Activated CD4-positive, alpha-beta T cell treated with anti-CD3 and anti-CD28 coated beads for 36 hours (primary cell): ENCODE measurements around the gene UPK1B. TPM values are rescaled to one million over a fixed set of nuclear protein-coding genes. Genes with fewer than 3 reads are reported as not detected.
A peak's percentile ranks its signal among the peaks of the same experiment; 100 is the strongest.

ENCODE experiments used
- ATAC-seq: fragments of 200-7000 bp; cut with Tn5 transposase; one replicate; pipeline ENCODE4 v1.10.0; 2021; ENCODE audit warnings: mild to moderate bottlenecking, moderate library complexity
- CTCF ChIA-PET: fragments of 350-600 bp; sonication (Branson Sonifier 250); formaldehyde crosslinking; loops from one replicate; lab custom pipeline; 2021; ENCODE audit warnings: antibody characterized with exemption; lab: Charles Lee
- POLR2A ChIA-PET: fragments of 350-600 bp; sonication (Branson Sonifier 250); formaldehyde crosslinking; loops from one replicate; lab custom pipeline; 2021; ENCODE audit warnings: antibody characterized with exemption, inconsistent platforms; lab: Charles Lee
- DNase-seq: peaks from one replicate; pipeline ENCODE4 v3.0.0-alpha.2; 2020
- H3K27ac Mint-ChIP-seq: one replicate; pipeline ENCODE4 v1.8.0; 2021; ENCODE audit warnings: mixed read lengths
- H3K27me3 Mint-ChIP-seq: one replicate; pipeline ENCODE4 v1.8.0; 2021; ENCODE audit warnings: mixed read lengths
- H3K36me3 Mint-ChIP-seq: one replicate; pipeline ENCODE4 v1.8.0; 2021; ENCODE audit warnings: low read depth, mixed read lengths
- H3K4me1 Mint-ChIP-seq: one replicate; pipeline ENCODE4 v1.8.0; 2021; ENCODE audit warnings: mixed read lengths
- H3K4me3 Mint-ChIP-seq: one replicate; pipeline ENCODE4 v1.8.0; 2021; ENCODE audit warnings: mild to moderate bottlenecking, moderate library complexity, mixed read lengths
- H3K9me3 Mint-ChIP-seq: one replicate; pipeline ENCODE4 v1.8.0; 2021; ENCODE audit warnings: low read depth, mixed read lengths
- intact Hi-C, 2 experiments: fragments of 100-400 bp; cut with DNase I in 1 of 2; cut with micrococcal nuclease in 1 of 2; formaldehyde crosslinking; loops; one replicate each; pipeline versions ENCODE4 v1.14.2 to v1.15.1; 2022 to 2024; cut with DNase I, micrococcal nuclease
- total RNA-seq, 2 experiments: library from RNA; stranded (reverse); gene quantifications; one replicate each; pipeline ENCODE4 v1.2.3, GENCODE V29; 2021

The UPK1B gene
- total RNA-seq, 2 experiments from 2014 or later = 0.25 to 0.41 TPM

- DNase-seq = no peak
- Mint-ChIP-seq H3K27ac (peak overlapping the region; percentile 29), H3K4me1 (peaks cover 56% of the 10 kb centered on the region), H3K4me3 (no peak overlapping the region), H3K9me3 (no peaks in the 10 kb centered on the region), H3K27me3 (no peaks in the 10 kb centered on the region), H3K36me3 (peaks cover 20% of the 10 kb centered on the region)
- intact Hi-C loops = no loop called here
- ChIA-PET CTCF (no interaction called here), POLR2A (no interaction called here)
- peak; percentile 23 for ATAC-seq
Measured at GRCh38 chr3:119206611-119207511, 33.5 kb downstream of the UPK1B start.

DNA sequence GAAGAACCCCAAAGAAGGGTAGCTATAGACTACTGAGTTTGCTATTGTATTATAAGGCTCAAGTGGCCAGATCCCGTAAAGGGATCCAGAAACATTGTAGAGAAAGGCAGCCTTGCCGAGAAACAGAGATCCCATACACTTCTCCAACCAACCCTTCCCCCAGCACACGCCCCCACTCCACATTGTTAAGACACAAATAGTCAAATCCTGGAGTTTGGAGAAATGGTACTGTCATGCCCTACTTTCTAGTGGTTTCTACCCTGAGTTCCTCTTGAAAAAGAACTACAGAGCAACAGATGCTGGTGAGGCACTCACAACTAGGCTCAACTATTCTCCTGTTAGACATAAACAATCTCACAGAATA lies 34.1 kb downstream of the UPK1B start:
- H3K27me3 Mint-ChIP-seq = no peaks in the 10 kb centered on the region
- H3K9me3 Mint-ChIP-seq = no peaks in the 10 kb centered on the region
- peaks cover 56% of the 10 kb centered on the region for H3K4me1 Mint-ChIP-seq
- DNase-seq = no peak
- ATAC-seq = no peak
- intact Hi-C loops = no loop called here
- ChIA-PET CTCF (interaction anchor here (0.6 to 0.8 kb wide), 2 partner anchors 69 to 323 kb away, joined by 3 read pairs; no protein-coding TSS in a partner anchor), POLR2A (no interaction called here)
- H3K27ac Mint-ChIP-seq = peak overlapping the region; percentile 29
- H3K36me3 Mint-ChIP-seq = peaks cover 27% of the 10 kb centered on the region
- H3K4me3 Mint-ChIP-seq = no peak overlapping the region

DNA sequence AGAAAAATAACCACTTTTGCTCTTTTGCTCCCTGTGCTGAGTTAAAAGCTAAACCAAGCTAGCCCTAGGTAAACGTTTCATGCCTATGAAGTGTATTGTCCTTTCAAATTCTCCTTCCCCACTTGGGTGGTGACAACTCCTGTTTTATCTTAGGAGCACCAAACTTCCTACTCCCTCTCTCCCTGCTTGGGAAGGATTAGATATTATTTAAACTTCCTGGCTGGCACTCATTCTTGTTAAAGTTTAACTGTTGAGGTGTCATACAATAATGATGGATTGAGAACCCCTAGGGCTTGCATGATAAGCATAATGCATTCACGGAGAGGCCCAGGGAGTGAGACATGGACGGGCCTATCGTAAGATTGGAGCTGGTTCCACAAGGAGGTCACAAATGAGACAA lies 37.8 kb downstream of the UPK1B start:
- ChIA-PET POLR2A (interaction anchor here (0.8 kb wide), 1 partner anchor 328 kb away, joined by 5 read pairs; no protein-coding TSS in a partner anchor), CTCF (interaction anchor here (0.6 to 1.4 kb wide), 2 partner anchors 26 to 30 kb away, joined by 4 read pairs; no protein-coding TSS in a partner anchor)
- ATAC-seq (no peak), DNase-seq (no peak)
- intact Hi-C loops = no loop called here
- Mint-ChIP-seq H3K4me3 (no peak overlapping the region), H3K27ac (no peak overlapping the region), H3K4me1 (peaks cover 34% of the 10 kb centered on the region), H3K27me3 (no peaks in the 10 kb centered on the region), H3K9me3 (no peaks in the 10 kb centered on the region), H3K36me3 (peaks cover 56% of the 10 kb centered on the region)

DNA sequence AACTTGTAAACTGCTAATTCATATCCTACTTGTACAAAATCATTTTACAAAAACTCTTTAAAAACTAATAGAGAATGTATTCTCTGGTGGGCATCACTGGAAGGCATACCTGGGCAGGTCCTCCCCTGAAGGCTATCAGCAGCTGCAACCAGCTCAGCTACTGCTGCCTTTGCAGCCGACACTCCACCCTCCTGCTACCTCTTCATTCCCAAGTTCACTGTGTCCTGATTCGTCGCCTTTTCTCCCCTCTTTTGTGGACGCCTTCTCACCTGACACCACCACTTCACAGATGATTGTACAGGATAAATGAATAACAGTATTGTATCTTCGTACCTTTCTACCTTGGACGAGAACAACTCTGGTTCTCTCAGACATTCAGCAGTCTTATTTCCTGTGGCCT lies 38.4 kb downstream of the UPK1B start:
- POLR2A ChIA-PET = no interaction called here

DNA sequence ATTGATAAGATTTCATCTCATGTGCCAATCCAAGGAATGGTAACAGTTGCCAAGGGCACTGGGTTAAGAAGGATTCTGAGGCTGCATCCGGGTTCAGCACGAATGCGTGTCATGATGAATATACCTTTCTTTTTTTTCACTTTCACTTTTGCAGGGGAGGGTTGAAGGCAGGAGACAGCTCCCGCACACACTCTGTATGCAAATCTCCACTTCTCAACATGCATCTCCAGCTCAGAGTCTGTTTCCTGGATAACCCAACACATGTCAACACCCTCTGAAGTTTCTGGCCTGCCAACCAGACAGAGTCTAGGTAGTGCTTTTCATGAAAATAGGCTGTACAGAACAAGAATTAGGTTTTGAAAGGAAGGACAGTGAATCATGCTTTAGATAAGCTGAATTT lies 45.7 kb downstream of the UPK1B start:
- ChIA-PET CTCF (interaction anchor here (1.4 to 2.8 kb wide), 2 partner anchors 21 to 36 kb away, joined by 3 to 27 read pairs; partner anchors contain the start of gene B4GALT4), POLR2A (interaction anchor here (2.5 kb wide), 1 partner anchor 22 kb away, joined by 8 read pairs; the partner anchor contains the start of gene B4GALT4)
- Mint-ChIP-seq H3K4me1 (peaks cover 51% of the 10 kb centered on the region), H3K4me3 (peak overlapping the region; percentile 45), H3K9me3 (no peaks in the 10 kb centered on the region), H3K27me3 (no peaks in the 10 kb centered on the region), H3K27ac (peak overlapping the region; percentile 84), H3K36me3 (peaks cover 68% of the 10 kb centered on the region)
- intact Hi-C loops = loop anchor here (1.0 to 2.0 kb wide), 3 partner anchors 21 to 75 kb away; partner anchors contain the start of genes B4GALT4 (in 2 of the 2) and ARHGAP31 (in 1 of the 2)
- DNase-seq (peak; percentile 64), ATAC-seq (peak; percentile 93)

More for the DNA sequence above, 38.4 kb downstream of the UPK1B start:
- H3K9me3 Mint-ChIP-seq = no peaks in the 10 kb centered on the region
- CTCF ChIA-PET = interaction anchor here (0.9 to 1.4 kb wide), 3 partner anchors 10 to 141 kb away, joined by 3 to 4 read pairs (median 3); no protein-coding TSS in a partner anchor
- no peak for ATAC-seq
- H3K4me3 Mint-ChIP-seq = no peak overlapping the region
- H3K27me3 Mint-ChIP-seq = no peaks in the 10 kb centered on the region
- peaks cover 57% of the 10 kb centered on the region for H3K36me3 Mint-ChIP-seq
- peaks cover 27% of the 10 kb centered on the region for H3K4me1 Mint-ChIP-seq
- no peak for DNase-seq
- no peak overlapping the region for H3K27ac Mint-ChIP-seq
- intact Hi-C loops = no loop called here

DNA sequence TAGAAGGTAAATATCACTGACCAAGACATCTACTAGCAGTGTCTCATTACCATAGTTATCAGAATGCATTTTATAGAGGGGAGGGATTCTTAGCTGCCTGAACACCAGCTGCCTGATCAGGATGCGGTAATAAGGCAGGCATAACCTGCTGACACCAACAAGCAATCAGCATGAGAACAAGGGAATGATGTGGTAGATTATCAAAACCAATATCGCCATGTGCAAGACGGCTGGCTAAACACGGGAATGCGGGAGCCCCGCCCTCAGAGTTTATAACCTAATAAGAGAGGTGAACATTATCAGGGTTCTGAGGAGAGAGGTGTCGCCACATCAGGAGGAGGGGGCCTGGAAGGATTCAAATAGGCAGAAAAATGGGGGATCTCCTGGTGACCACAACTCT lies 46.8 kb downstream of the UPK1B start:
- no peak for DNase-seq
- peaks cover 61% of the 10 kb centered on the region for H3K36me3 Mint-ChIP-seq
- ATAC-seq = no peak
- ChIA-PET POLR2A (interaction anchor here (1.0 to 2.5 kb wide), 2 partner anchors 19 to 21 kb away, joined by 5 to 8 read pairs; partner anchors contain the start of gene B4GALT4), CTCF (interaction anchor here (1.4 to 2.8 kb wide), 2 partner anchors 20 to 37 kb away, joined by 3 to 27 read pairs; partner anchors contain the start of gene B4GALT4)
- intact Hi-C loops = loop anchor here in 1 of 2 experiments (5.0 kb wide), 1 partner anchor 457 kb away; the partner anchor contains the start of gene COX17
- peaks cover 54% of the 10 kb centered on the region for H3K4me1 Mint-ChIP-seq
- H3K27ac Mint-ChIP-seq = peak overlapping the region; percentile 59
- no peaks in the 10 kb centered on the region for H3K27me3 Mint-ChIP-seq
- H3K9me3 Mint-ChIP-seq = no peaks in the 10 kb centered on the region
- H3K4me3 Mint-ChIP-seq = no peak overlapping the region

DNA sequence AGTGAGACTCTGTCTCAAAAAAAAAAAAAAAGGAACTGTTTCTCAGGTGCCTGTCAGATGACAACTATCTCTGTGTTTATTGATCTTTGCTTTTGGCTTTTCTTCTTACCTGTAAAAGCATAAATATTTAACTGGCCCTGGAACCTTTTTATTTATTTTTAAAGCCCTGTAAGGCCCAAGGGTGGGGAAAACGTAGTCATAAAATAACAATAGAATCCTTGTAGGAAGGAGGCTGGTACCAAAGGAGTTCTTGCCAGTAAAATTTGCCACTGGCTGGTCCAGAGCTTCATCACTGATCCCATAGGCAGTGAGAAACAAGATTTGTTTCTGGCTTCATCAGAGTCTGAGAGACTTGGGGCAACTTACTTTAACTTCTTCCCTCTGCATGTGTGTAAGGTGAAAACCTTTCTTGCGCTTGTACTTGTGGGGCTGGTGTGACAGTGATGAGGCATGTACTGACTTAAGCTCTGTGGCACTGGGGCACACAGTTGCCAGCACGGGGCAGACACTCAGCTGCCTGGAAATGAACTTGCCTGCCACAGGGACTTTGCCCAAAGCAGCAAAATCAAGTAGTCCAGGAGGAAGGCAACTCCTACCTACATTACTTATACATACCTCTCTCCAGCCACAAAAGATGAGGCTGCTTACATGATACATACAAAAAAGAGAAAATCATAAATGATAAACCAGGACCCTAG lies 47.7 kb downstream of the UPK1B start:
- intact Hi-C loops = loop anchor here in 1 of 2 experiments (5.0 kb wide), 1 partner anchor 456 kb away; the partner anchor contains the start of gene COX17
- H3K36me3 Mint-ChIP-seq = peaks cover 53% of the 10 kb centered on the region
- ChIA-PET CTCF (interaction anchor here (0.5 to 2.8 kb wide), 2 partner anchors 19 to 47 kb away, joined by 3 to 27 read pairs; partner anchors contain the start of gene B4GALT4), POLR2A (no interaction called here)
- no peak for DNase-seq
- peak overlapping the region; percentile 66 for H3K27ac Mint-ChIP-seq
- no peaks in the 10 kb centered on the region for H3K27me3 Mint-ChIP-seq
- H3K4me3 Mint-ChIP-seq = no peak overlapping the region
- ATAC-seq = no peak
- H3K4me1 Mint-ChIP-seq = peaks cover 56% of the 10 kb centered on the region
- H3K9me3 Mint-ChIP-seq = no peaks in the 10 kb centered on the region

DNA sequence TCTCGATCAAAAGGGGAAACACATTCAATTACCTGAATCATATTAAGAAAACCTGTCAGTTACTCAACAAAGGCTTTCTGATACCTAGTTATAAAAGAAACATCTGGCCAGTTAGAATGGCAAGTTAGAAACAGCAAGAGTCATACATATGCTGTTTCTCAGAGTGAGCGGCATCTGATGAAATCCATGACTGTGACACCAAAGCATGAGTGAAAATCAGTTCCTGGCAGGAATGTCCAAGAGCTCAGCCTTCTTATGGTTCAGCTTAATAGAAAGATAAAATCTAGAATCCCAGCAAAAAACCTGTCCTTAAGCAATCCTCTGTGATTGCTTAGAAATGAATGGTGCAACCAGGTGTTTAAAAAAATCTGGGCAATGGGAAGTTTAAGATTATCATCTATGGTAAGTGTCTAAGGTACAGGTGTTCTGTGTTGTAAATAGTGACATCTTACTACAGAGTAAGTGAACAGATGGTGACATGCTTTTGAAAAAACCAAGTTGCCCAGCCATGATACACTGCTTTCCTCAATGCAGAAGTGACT lies 48.5 kb downstream of the UPK1B start:
- POLR2A ChIA-PET = no interaction called here
- no peaks in the 10 kb centered on the region for H3K27me3 Mint-ChIP-seq
- peaks cover 63% of the 10 kb centered on the region for H3K4me1 Mint-ChIP-seq
- intact Hi-C loops = loop anchor here in 1 of 2 experiments (5.0 kb wide), 1 partner anchor 455 kb away; the partner anchor contains the start of gene COX17
- DNase-seq = no peak
- H3K27ac Mint-ChIP-seq = peak overlapping the region; percentile 66
- CTCF ChIA-PET = interaction anchor here (4.0 kb wide), 1 partner anchor 19 kb away, joined by 15 read pairs; the partner anchor contains the start of gene B4GALT4
- H3K9me3 Mint-ChIP-seq = no peaks in the 10 kb centered on the region
- no peak overlapping the region for H3K4me3 Mint-ChIP-seq
- H3K36me3 Mint-ChIP-seq = peaks cover 59% of the 10 kb centered on the region
- ATAC-seq = peak; percentile 48

DNA sequence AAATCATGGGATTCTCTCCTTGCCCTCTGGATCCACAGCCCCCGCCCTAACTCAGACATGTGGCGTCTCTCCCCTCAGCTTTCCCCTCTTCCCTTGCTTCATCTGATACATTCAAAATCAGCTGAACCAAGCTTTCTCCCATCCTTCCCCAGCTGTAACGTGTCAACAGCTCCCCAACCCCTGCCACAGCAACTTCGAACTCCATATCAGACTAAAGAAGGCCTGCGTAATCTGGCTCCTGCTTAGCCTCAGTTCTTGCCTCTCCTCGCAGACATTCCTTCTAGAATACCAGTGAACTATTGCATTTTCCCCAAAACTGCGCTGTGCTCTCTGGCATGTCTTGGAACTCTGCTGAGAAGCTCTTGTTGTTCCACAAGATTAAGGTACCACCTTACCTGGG lies 49.0 kb downstream of the UPK1B start:
- intact Hi-C loops = loop anchor here in 1 of 2 experiments (5.0 kb wide), 1 partner anchor 455 kb away; the partner anchor contains the start of gene COX17
- ATAC-seq = no peak
- Mint-ChIP-seq H3K4me3 (no peak overlapping the region), H3K36me3 (peaks cover 58% of the 10 kb centered on the region), H3K27me3 (no peaks in the 10 kb centered on the region), H3K9me3 (no peaks in the 10 kb centered on the region), H3K4me1 (peaks cover 65% of the 10 kb centered on the region), H3K27ac (peak overlapping the region; percentile 66)
- POLR2A ChIA-PET = no interaction called here
- DNase-seq = no peak
- CTCF ChIA-PET = interaction anchor here (4.0 kb wide), 1 partner anchor 19 kb away, joined by 15 read pairs; the partner anchor contains the start of gene B4GALT4

- CTCF ChIA-PET = interaction anchor here (4.0 kb wide), 1 partner anchor 18 kb away, joined by 15 read pairs; the partner anchor contains the start of gene B4GALT4
- Mint-ChIP-seq H3K9me3 (no peaks in the 10 kb centered on the region), H3K27me3 (no peaks in the 10 kb centered on the region), H3K27ac (no peak overlapping the region), H3K4me1 (peaks cover 68% of the 10 kb centered on the region), H3K36me3 (peaks cover 58% of the 10 kb centered on the region), H3K4me3 (no peak overlapping the region)
- no peak for ATAC-seq
- POLR2A ChIA-PET = no interaction called here
- DNase-seq = no peak
- intact Hi-C loops = loop anchor here in 1 of 2 experiments (5.0 kb wide), 1 partner anchor 454 kb away; the partner anchor contains the start of gene COX17
Measured at GRCh38 chr3:119223511-119223910, 50.1 kb downstream of the UPK1B start.
